ENCODE data around the gene GTPBP1.

The GTPBP1 gene

GRCh38 chr22:38715176-38715764 lies 9.5 kb downstream of the GTPBP1 start:
- Histone ChIP-seq H3K9me3 (ENCODE audit: control insufficient read depth in 2 of 2, low read length in 2 of 2) (no peaks in the 10 kb centered on the region), H3K4me1 (ENCODE audit: control insufficient read depth in 2 of 2, insufficient read depth in 2 of 2, low read length in 2 of 2) (peaks cover 0 to 2% of the 10 kb centered on the region in 2 donors), H3K9ac (ENCODE audit: low read depth in 1 of 2, low read length in 2 of 2) (no peak overlapping the region), H3K27ac (ENCODE audit: low read depth in 2 of 2, low read length in 2 of 2) (no peak overlapping the region), H3K4me3 (ENCODE audit: low read length in 2 of 2) (no peak overlapping the region), H3K27me3 (ENCODE audit: control insufficient read depth in 2 of 2, insufficient read depth in 2 of 2, low read length in 2 of 2) (no peaks in the 10 kb centered on the region), H3K36me3 (ENCODE audit: control insufficient read depth in 2 of 2, insufficient read depth in 2 of 2, low read length in 2 of 2) (peaks cover 19 to 43% of the 10 kb centered on the region in 2 donors)

- Histone ChIP-seq H3K9me3 (ENCODE audit: control insufficient read depth in 2 of 2, low read length in 2 of 2) (no peaks in the 10 kb centered on the region), H3K27ac (ENCODE audit: low read depth in 2 of 2, low read length in 2 of 2) (no peak overlapping the region), H3K36me3 (ENCODE audit: control insufficient read depth in 2 of 2, insufficient read depth in 2 of 2, low read length in 2 of 2) (peaks cover 19 to 42% of the 10 kb centered on the region in 2 donors), H3K4me3 (ENCODE audit: low read length in 2 of 2) (no peak overlapping the region), H3K4me1 (ENCODE audit: control insufficient read depth in 2 of 2, insufficient read depth in 2 of 2, low read length in 2 of 2) (peaks cover 0 to 2% of the 10 kb centered on the region in 2 donors), H3K9ac (ENCODE audit: low read depth in 1 of 2, low read length in 2 of 2) (no peak overlapping the region), H3K27me3 (ENCODE audit: control insufficient read depth in 2 of 2, insufficient read depth in 2 of 2, low read length in 2 of 2) (no peaks in the 10 kb centered on the region)
Observed at GRCh38 chr22:38715852-38716251, 10.1 kb downstream of the GTPBP1 start.

- peaks cover 0 to 2% of the 10 kb centered on the region in 2 donors for H3K4me1 ChIP-seq (ENCODE audit: control insufficient read depth in 2 of 2, insufficient read depth in 2 of 2, low read length in 2 of 2)
- H3K36me3 ChIP-seq (ENCODE audit: control insufficient read depth in 2 of 2, insufficient read depth in 2 of 2, low read length in 2 of 2): peaks cover 19 to 40% of the 10 kb centered on the region in 2 donors
- H3K27ac ChIP-seq (ENCODE audit: low read depth in 2 of 2, low read length in 2 of 2): no peak overlapping the region
Observed at GRCh38 chr22:38716271-38716670, 10.5 kb downstream of the GTPBP1 start.

GRCh38 chr22:38716826-38717225 lies 11.1 kb downstream of the GTPBP1 start:
- Histone ChIP-seq H3K36me3 (ENCODE audit: control insufficient read depth in 2 of 2, insufficient read depth in 2 of 2, low read length in 2 of 2) (peaks cover 24 to 44% of the 10 kb centered on the region in 2 donors), H3K27me3 (ENCODE audit: control insufficient read depth in 2 of 2, insufficient read depth in 2 of 2, low read length in 2 of 2) (no peaks in the 10 kb centered on the region), H3K27ac (ENCODE audit: low read depth in 2 of 2, low read length in 2 of 2) (no peak overlapping the region), H3K4me1 (ENCODE audit: control insufficient read depth in 2 of 2, insufficient read depth in 2 of 2, low read length in 2 of 2) (peaks cover 0 to 2% of the 10 kb centered on the region in 2 donors), H3K4me3 (ENCODE audit: low read length in 2 of 2) (no peak overlapping the region), H3K9me3 (ENCODE audit: control insufficient read depth in 2 of 2, low read length in 2 of 2) (no peaks in the 10 kb centered on the region), H3K9ac (ENCODE audit: low read depth in 1 of 2, low read length in 2 of 2) (no peak overlapping the region)

More at GRCh38 chr22:38716271-38716670, 10.5 kb downstream of the GTPBP1 start:
- Histone ChIP-seq H3K9ac (ENCODE audit: low read depth in 1 of 2, low read length in 2 of 2) (no peak overlapping the region), H3K9me3 (ENCODE audit: control insufficient read depth in 2 of 2, low read length in 2 of 2) (no peaks in the 10 kb centered on the region), H3K4me3 (ENCODE audit: low read length in 2 of 2) (no peak overlapping the region), H3K27me3 (ENCODE audit: control insufficient read depth in 2 of 2, insufficient read depth in 2 of 2, low read length in 2 of 2) (no peaks in the 10 kb centered on the region)

GRCh38 chr22:38717244-38717643 lies 11.5 kb downstream of the GTPBP1 start:
- no peaks in the 10 kb centered on the region for H3K9me3 ChIP-seq (ENCODE audit: control insufficient read depth in 2 of 2, low read length in 2 of 2)
- H3K36me3 ChIP-seq (ENCODE audit: control insufficient read depth in 2 of 2, insufficient read depth in 2 of 2, low read length in 2 of 2): peaks cover 26 to 45% of the 10 kb centered on the region in 2 donors
- H3K27me3 ChIP-seq (ENCODE audit: control insufficient read depth in 2 of 2, insufficient read depth in 2 of 2, low read length in 2 of 2): no peaks in the 10 kb centered on the region
- H3K4me3 ChIP-seq (ENCODE audit: low read length in 2 of 2): no peak overlapping the region
- H3K9ac ChIP-seq (ENCODE audit: low read depth in 1 of 2, low read length in 2 of 2): no peak overlapping the region
- H3K27ac ChIP-seq (ENCODE audit: low read depth in 2 of 2, low read length in 2 of 2): no peak overlapping the region
- H3K4me1 ChIP-seq (ENCODE audit: control insufficient read depth in 2 of 2, insufficient read depth in 2 of 2, low read length in 2 of 2): peaks cover 0 to 2% of the 10 kb centered on the region in 2 donors

- H3K4me3 ChIP-seq (ENCODE audit: low read length in 2 of 2): no peak overlapping the region
- peaks cover 32 to 47% of the 10 kb centered on the region in 2 donors for H3K36me3 ChIP-seq (ENCODE audit: control insufficient read depth in 2 of 2, insufficient read depth in 2 of 2, low read length in 2 of 2)
- H3K27ac ChIP-seq (ENCODE audit: low read depth in 2 of 2, low read length in 2 of 2): no peak overlapping the region
- no peaks in the 10 kb centered on the region for H3K27me3 ChIP-seq (ENCODE audit: control insufficient read depth in 2 of 2, insufficient read depth in 2 of 2, low read length in 2 of 2)
- H3K4me1 ChIP-seq (ENCODE audit: control insufficient read depth in 2 of 2, insufficient read depth in 2 of 2, low read length in 2 of 2): no peaks in the 10 kb centered on the region
- H3K9me3 ChIP-seq (ENCODE audit: control insufficient read depth in 2 of 2, low read length in 2 of 2): no peaks in the 10 kb centered on the region
- H3K9ac ChIP-seq (ENCODE audit: low read depth in 1 of 2, low read length in 2 of 2): no peak overlapping the region
Observed at GRCh38 chr22:38718414-38718813, 12.7 kb downstream of the GTPBP1 start.

GRCh38 chr22:38719196-38719595 lies 13.5 kb downstream of the GTPBP1 start:
- peaks cover 39 to 55% of the 10 kb centered on the region in 2 donors for H3K36me3 ChIP-seq (ENCODE audit: control insufficient read depth in 2 of 2, insufficient read depth in 2 of 2, low read length in 2 of 2)

GRCh38 chr22:38720350-38720749 lies 14.6 kb downstream of the GTPBP1 start:
- Histone ChIP-seq H3K36me3 (ENCODE audit: control insufficient read depth in 2 of 2, insufficient read depth in 2 of 2, low read length in 2 of 2) (peaks cover 50 to 66% of the 10 kb centered on the region in 2 donors), H3K27me3 (ENCODE audit: control insufficient read depth in 2 of 2, insufficient read depth in 2 of 2, low read length in 2 of 2) (no peaks in the 10 kb centered on the region), H3K9ac (ENCODE audit: low read depth in 1 of 2, low read length in 2 of 2) (no peak overlapping the region), H3K4me1 (ENCODE audit: control insufficient read depth in 2 of 2, insufficient read depth in 2 of 2, low read length in 2 of 2) (no peaks in the 10 kb centered on the region), H3K4me3 (ENCODE audit: low read length in 2 of 2) (no peak overlapping the region), H3K9me3 (ENCODE audit: control insufficient read depth in 2 of 2, low read length in 2 of 2) (no peaks in the 10 kb centered on the region), H3K27ac (ENCODE audit: low read depth in 2 of 2, low read length in 2 of 2) (no peak overlapping the region)

More at GRCh38 chr22:38719196-38719595, 13.5 kb downstream of the GTPBP1 start:
- Histone ChIP-seq H3K27ac (ENCODE audit: low read depth in 2 of 2, low read length in 2 of 2) (no peak overlapping the region), H3K9ac (ENCODE audit: low read depth in 1 of 2, low read length in 2 of 2) (no peak overlapping the region), H3K27me3 (ENCODE audit: control insufficient read depth in 2 of 2, insufficient read depth in 2 of 2, low read length in 2 of 2) (no peaks in the 10 kb centered on the region), H3K9me3 (ENCODE audit: control insufficient read depth in 2 of 2, low read length in 2 of 2) (no peaks in the 10 kb centered on the region), H3K4me3 (ENCODE audit: low read length in 2 of 2) (no peak overlapping the region), H3K4me1 (ENCODE audit: control insufficient read depth in 2 of 2, insufficient read depth in 2 of 2, low read length in 2 of 2) (no peaks in the 10 kb centered on the region)

GRCh38 chr22:38721551-38721950 lies 15.8 kb downstream of the GTPBP1 start:
- Histone ChIP-seq H3K36me3 (ENCODE audit: control insufficient read depth in 2 of 2, insufficient read depth in 2 of 2, low read length in 2 of 2) (peaks cover 53 to 71% of the 10 kb centered on the region in 2 donors), H3K4me3 (ENCODE audit: low read length in 2 of 2) (no peak overlapping the region), H3K9me3 (ENCODE audit: control insufficient read depth in 2 of 2, low read length in 2 of 2) (no peaks in the 10 kb centered on the region), H3K4me1 (ENCODE audit: control insufficient read depth in 2 of 2, insufficient read depth in 2 of 2, low read length in 2 of 2) (no peaks in the 10 kb centered on the region), H3K9ac (ENCODE audit: low read depth in 1 of 2, low read length in 2 of 2) (no peak overlapping the region), H3K27ac (ENCODE audit: low read depth in 2 of 2, low read length in 2 of 2) (no peak overlapping the region), H3K27me3 (ENCODE audit: control insufficient read depth in 2 of 2, insufficient read depth in 2 of 2, low read length in 2 of 2) (no peaks in the 10 kb centered on the region)

- Histone ChIP-seq H3K4me1 (ENCODE audit: control insufficient read depth in 2 of 2, insufficient read depth in 2 of 2, low read length in 2 of 2) (no peaks in the 10 kb centered on the region), H3K27me3 (ENCODE audit: control insufficient read depth in 2 of 2, insufficient read depth in 2 of 2, low read length in 2 of 2) (no peaks in the 10 kb centered on the region), H3K36me3 (ENCODE audit: control insufficient read depth in 2 of 2, insufficient read depth in 2 of 2, low read length in 2 of 2) (peaks cover 75 to 83% of the 10 kb centered on the region in 2 donors), H3K4me3 (ENCODE audit: low read length in 2 of 2) (no peak overlapping the region), H3K9ac (ENCODE audit: low read depth in 1 of 2, low read length in 2 of 2) (no peak overlapping the region), H3K9me3 (ENCODE audit: control insufficient read depth in 2 of 2, low read length in 2 of 2) (no peaks in the 10 kb centered on the region), H3K27ac (ENCODE audit: low read depth in 2 of 2, low read length in 2 of 2) (no peak overlapping the region)
Observed at GRCh38 chr22:38724176-38724575, 18.4 kb downstream of the GTPBP1 start.

Measured in mucosa of rectum (tissue), 2 donors.